HepG2 (cell line): ENCODE measurements around the gene HDDC3. TPM values are rescaled to one million over a fixed set of nuclear protein-coding genes. Genes with fewer than 3 reads are reported as not detected.

Source experiments
- ATAC-seq: fragments of 200-7000 bp; cut with Tn5 transposase; 3 replicates; pipeline ENCODE4 v1.9.1; 2020; ENCODE audit warnings: mild to moderate bottlenecking, moderate library complexity
- BruUV-seq: library from RNA; stranded (reverse); fragments of 400-500 nt; replicated peaks from 2 replicates; lab custom pipeline; 2021; lab: Mats Ljungman, UMichigan
- CTCF ChIA-PET: fragments of 300-600 bp; formaldehyde crosslinking; extraction: SDS; loops from one replicate; lab custom pipeline; 2021; ENCODE audit warnings: low total read pairs, inconsistent platforms, low intra/inter-chr PET ratio; lab: Yijun Ruan, JAX
- POLR2A ChIA-PET: fragments of 350-600 bp; sonication (Branson Sonifier 250); formaldehyde crosslinking; loops from one replicate; lab custom pipeline; 2020; ENCODE audit warnings: antibody characterized with exemption, inconsistent platforms; lab: Yijun Ruan, JAX
- DNase-seq: peaks from one replicate; pipeline ENCODE4 v3.0.0-alpha.2; 2015; ENCODE audit warnings: low spot score
- FAIRE-seq: peaks from 3 replicates; lab custom pipeline; 2011; peaks lifted over from hg19 to GRCh38; lab: Jason Lieb, UNC
- H2AFZ ChIP-seq: one replicate; pipeline ENCODE4 v1.6.1; 2011; ENCODE audit warnings: low read length, inconsistent platforms
- H3K27ac ChIP-seq: fragments of 300-600 bp; 3 replicates; pipeline ENCODE4 v1.8.0; 2011; ENCODE audit warnings: mixed run types, mild to moderate bottlenecking, mixed read lengths, low read length, inconsistent platforms; ENCODE audit not compliant: insufficient read depth; ENCODE audit errors: extremely low read length
- H3K27me3 ChIP-seq, 2 experiments: fragments of 200-600 bp in 1 of 2; 2 replicates in 1 of 2; 3 replicates in 1 of 2; pipeline versions ENCODE4 v1.6.0 to v1.8.0; 2011; ENCODE audit warnings: low read length in 2 of 2, mild to moderate bottlenecking in 2 of 2, moderate library complexity in 2 of 2, inconsistent platforms in 1 of 2; ENCODE audit not compliant: insufficient read depth in 2 of 2, control insufficient read depth in 1 of 2
- H3K36me3 ChIP-seq, 2 experiments: fragments of 200-600 bp in 1 of 2; replicated peaks in 1 of 2; 2 replicates in 1 of 2; 3 replicates in 1 of 2; pipeline versions ENCODE4 v1.5.1 to v1.8.0; 2011; ENCODE audit warnings: low read length in 2 of 2, inconsistent platforms in 1 of 2; ENCODE audit not compliant: insufficient read depth in 2 of 2, control insufficient read depth in 1 of 2
- H3K4me1 ChIP-seq: 2 replicates; pipeline ENCODE4 v1.5.1; 2012; ENCODE audit warnings: low read length, inconsistent platforms; ENCODE audit not compliant: insufficient read depth
- H3K4me2 ChIP-seq: 2 replicates; pipeline ENCODE4 v1.6.0; 2011; ENCODE audit warnings: low read depth, low read length, inconsistent platforms
- H3K4me3 ChIP-seq, 3 experiments: fragments of 200-600 bp in 1 of 3; sonication (generic), shearing (Covaris generic) in 1 of 3; replicated peaks in 1 of 3; 2 replicates each; pipeline ENCODE4 v1.5.1; 2011 to 2016; ENCODE audit warnings: low read length in 3 of 3, inconsistent platforms in 2 of 3, low read depth in 2 of 3, mild to moderate bottlenecking in 2 of 3, control low read depth in 1 of 3, mixed read lengths in 1 of 3; ENCODE audit not compliant: insufficient read depth in 1 of 3
- H3K79me2 ChIP-seq: one replicate; pipeline ENCODE4 v1.6.1; 2011; ENCODE audit warnings: low read length, inconsistent platforms; ENCODE audit not compliant: insufficient read depth
- H3K9ac ChIP-seq: 2 replicates; pipeline ENCODE4 v1.6.0; 2011; ENCODE audit warnings: mild to moderate bottlenecking, low read depth, low read length, inconsistent platforms; ENCODE audit not compliant: insufficient read depth
- H3K9me3 ChIP-seq: 2 replicates; pipeline ENCODE4 v1.5.1; 2012; ENCODE audit warnings: mild to moderate bottlenecking, low read length
- H4K20me1 ChIP-seq: 2 replicates; pipeline ENCODE4 v1.6.0; 2011; ENCODE audit warnings: inconsistent platforms, mild to moderate bottlenecking, low read length, moderate library complexity; ENCODE audit not compliant: insufficient read depth
- AHDC1 ChIP-seq: sonication (generic); formaldehyde crosslinking; IDR thresholded peaks from 2 replicates; pipeline ENCODE4 v1.5.1; 2020; ENCODE audit warnings: mild to moderate bottlenecking, missing genetic modification reagents, borderline replicate concordance
- ARNTL ChIP-seq: sonication (generic); formaldehyde crosslinking; IDR thresholded peaks from 2 replicates; pipeline ENCODE4 v1.4.0; 2020; ENCODE audit warnings: mild to moderate bottlenecking, missing genetic modification reagents
- LBX2 ChIP-seq: sonication (generic); formaldehyde crosslinking; IDR thresholded peaks from 2 replicates; pipeline ENCODE4 v1.5.0; 2020; ENCODE audit warnings: missing genetic modification reagents, mild to moderate bottlenecking, borderline replicate concordance
- NR0B2 ChIP-seq: sonication (generic); formaldehyde crosslinking; IDR thresholded peaks from 2 replicates; pipeline ENCODE4 v1.4.0; 2020; ENCODE audit warnings: mild to moderate bottlenecking, missing genetic modification reagents
- RORA ChIP-seq: sonication (generic); formaldehyde crosslinking; IDR thresholded peaks from 2 replicates; pipeline ENCODE4 v1.5.0; 2020; ENCODE audit warnings: mild to moderate bottlenecking, missing genetic modification reagents, moderate library complexity
- SALL1 ChIP-seq: sonication (generic); formaldehyde crosslinking; IDR thresholded peaks from 2 replicates; pipeline ENCODE4 v1.8.0; 2022; ENCODE audit warnings: mild to moderate bottlenecking, missing genetic modification reagents
- STAT5B ChIP-seq: sonication (generic); formaldehyde crosslinking; IDR thresholded peaks from 2 replicates; pipeline ENCODE4 v1.4.0; 2020; ENCODE audit warnings: missing genetic modification reagents
- ZBTB14 ChIP-seq: sonication (generic); formaldehyde crosslinking; IDR thresholded peaks from 2 replicates; pipeline ENCODE4 v1.4.0; 2020; ENCODE audit warnings: missing genetic modification reagents
- ZNF790 ChIP-seq: sonication (generic); formaldehyde crosslinking; IDR thresholded peaks from 2 replicates; pipeline ENCODE4 v1.8.0; 2022; ENCODE audit warnings: missing genetic modification reagents, mild to moderate bottlenecking, borderline replicate concordance
- WGBS: methylation state at CpG from one replicate; pipeline ENCODE4 v1.1.6; 2017; ENCODE audit warnings: low lambda C conversion rate; 5-methylcytosine and 5-hydroxymethylcytosine counted together
- in situ Hi-C: cut with HindIII; loops from 2 replicates; pipeline ENCODE4 v1.10.0; 2017; ENCODE audit warnings: low pct_unique_long_range_greater_than_20kb; ENCODE audit not compliant: extremely low pct_ligation_motif_present
- intact Hi-C: fragments of 100-400 bp; cut with micrococcal nuclease; formaldehyde crosslinking; loops from one replicate; pipeline ENCODE4 v1.10.0; 2022; ENCODE audit not compliant: unreplicated experiment
- polyA plus RNA-seq, 8 experiments: library from polyadenylated mRNA; depleted of rRNA in 3 of 8; stranded (reverse) in 7 of 8; unstranded in 1 of 8; fragments of >200 nt; fragmentation: Illumina TruSeq in 4 of 8; extraction: Trizol in 4 of 8; gene quantifications; 2 replicates each; pipeline versions ENCODE4 v1.2.1 to v1.2.3, GENCODE V29; 2011 to 2016; ENCODE audit warnings: low read depth in 4 of 8, missing spikeins in 1 of 8, mixed read lengths in 1 of 8; ENCODE audit not compliant: insufficient read depth in 1 of 8
- total RNA-seq, 5 experiments: library from RNA; depleted of rRNA; stranded (reverse); fragments of >200 nt; fragmentation: Illumina TruSeq; extraction: Trizol; gene quantifications; 2 replicates each; pipeline ENCODE4 v1.2.3, GENCODE V29; 2016; ENCODE audit warnings: low read depth in 1 of 5

HDDC3 gene
- total and polyA plus RNA-seq, 2 of the 13 experiments (the other 11 are each of a cell fraction or from before 2014, with no cell fraction given), result 18.7 to 28.3 TPM

- Histone ChIP-seq H4K20me1 (no peaks in the 10 kb centered on the region), H3K9me3 (no peaks in the 10 kb centered on the region), H3K4me3 (no peak overlapping the region), H3K9ac (no peak overlapping the region), H3K27ac (no peak overlapping the region), H3K4me2 (no peak overlapping the region), H2AFZ (no peak overlapping the region), H3K36me3 (peaks cover 19 to 43% of the 10 kb centered on the region in 2 experiments; a peak in 4 of 5 replicates), H3K4me1 (peaks cover 14% of the 10 kb centered on the region), H3K79me2 (peaks cover 4% of the 10 kb centered on the region), H3K27me3 (no peaks in the 10 kb centered on the region)
- in situ Hi-C loops (loop anchor here (25.0 kb wide), 1 partner anchor 323 kb away; no protein-coding TSS in a partner anchor), intact Hi-C loops (loop anchor here (10.0 kb wide), 1 partner anchor 55 kb away; the partner anchor contains the start of gene PRC1)
- ATAC-seq, result no peak
- FAIRE-seq, result no peak
- BruUV-seq, result no TSS peak
- CTCF ChIA-PET, result no interaction called here
- POLR2A ChIA-PET, result no interaction called here
- no peak for TF ChIP-seq SALL1 (CRISPR knock-in tag)
- TF ChIP-seq RORA, result no peak
- no peak for TF ChIP-seq ZNF790 (CRISPR knock-in tag)
- no peak for TF ChIP-seq ZBTB14 (CRISPR knock-in tag)
- TF ChIP-seq ARNTL (CRISPR knock-in tag), result no peak
- TF ChIP-seq LBX2, result no peak
- no peak for TF ChIP-seq AHDC1 (CRISPR knock-in tag)
- TF ChIP-seq NR0B2 (CRISPR knock-in tag), result no peak
- TF ChIP-seq STAT5B (CRISPR knock-in tag), result no peak
- 88% methylated on average over 6 of the region's 7 CpGs for WGBS
- DNase-seq, result no peak
Measured at GRCh38 chr15:90939756-90940155, 7.4 kb upstream of the HDDC3 start.
